Stomach smooth muscle (tissue), 2 donors: ENCODE results near the gene GRID1.

ENCODE experiments used
- H3K27ac ChIP-seq: one replicate; pipeline ENCODE4 v1.7.0; 2013; ENCODE audit warnings: mild to moderate bottlenecking, low read length, inconsistent platforms
- H3K27me3 ChIP-seq, 2 donors: one replicate each; pipeline ENCODE4 v1.7.0; 2013; ENCODE audit warnings: low read length in 2 of 2; ENCODE audit not compliant: insufficient read depth in 2 of 2, control insufficient read depth in 1 of 2
- H3K36me3 ChIP-seq, 2 donors: one replicate each; pipeline ENCODE4 v1.7.0; 2013; ENCODE audit warnings: low read length in 2 of 2; ENCODE audit not compliant: control insufficient read depth in 2 of 2, insufficient read depth in 2 of 2
- H3K4me1 ChIP-seq: one replicate; pipeline ENCODE4 v1.7.0; 2013; ENCODE audit warnings: low read length; ENCODE audit not compliant: control insufficient read depth, insufficient read depth
- H3K4me3 ChIP-seq, 2 donors: one replicate each; pipeline ENCODE4 v1.7.0; 2013; ENCODE audit warnings: low read length in 2 of 2
- H3K9ac ChIP-seq, 2 donors: one replicate each; pipeline ENCODE4 v1.7.0; 2013; ENCODE audit warnings: low read length in 2 of 2, mild to moderate bottlenecking in 1 of 2
- H3K9me3 ChIP-seq, 2 donors: one replicate each; pipeline ENCODE4 v1.7.0; 2013; ENCODE audit warnings: low read length in 2 of 2; ENCODE audit not compliant: control insufficient read depth in 2 of 2
- donor health status: healthy.
- donor health status: Pancreatic carcinoma.

GRID1 gene

GRCh38 chr10:86090807-86091206 is 275.8 kb downstream of the GRID1 start:
- H3K36me3 ChIP-seq: no peaks in the 10 kb centered on the region

GRCh38 chr10:86087716-86088115 is 278.9 kb downstream of the GRID1 start:
- Histone ChIP-seq H3K9ac (no peak overlapping the region), H3K4me3 (no peak overlapping the region), H3K27me3 (no peaks in the 10 kb centered on the region), H3K36me3 (no peaks in the 10 kb centered on the region), H3K27ac (no peak overlapping the region), H3K4me1 (no peaks in the 10 kb centered on the region), H3K9me3 (no peaks in the 10 kb centered on the region)

More at GRCh38 chr10:86090807-86091206, 275.8 kb downstream of the GRID1 start:
- H3K9ac ChIP-seq: no peak overlapping the region
- no peaks in the 10 kb centered on the region for H3K27me3 ChIP-seq
- H3K4me1 ChIP-seq: no peaks in the 10 kb centered on the region
- H3K9me3 ChIP-seq: no peaks in the 10 kb centered on the region
- H3K27ac ChIP-seq: no peak overlapping the region
- H3K4me3 ChIP-seq: no peak overlapping the region

- Histone ChIP-seq H3K4me1 (no peaks in the 10 kb centered on the region), H3K9ac (no peak overlapping the region), H3K36me3 (no peaks in the 10 kb centered on the region), H3K9me3 (no peaks in the 10 kb centered on the region), H3K27ac (no peak overlapping the region), H3K4me3 (no peak overlapping the region), H3K27me3 (no peaks in the 10 kb centered on the region)
These were observed 280.2 kb downstream of the GRID1 start for GRCh38 chr10:86086418-86086817.

- Histone ChIP-seq H3K36me3 (no peaks in the 10 kb centered on the region), H3K4me1 (no peaks in the 10 kb centered on the region), H3K9ac (no peak overlapping the region), H3K4me3 (no peak overlapping the region), H3K9me3 (no peaks in the 10 kb centered on the region), H3K27me3 (no peaks in the 10 kb centered on the region), H3K27ac (no peak overlapping the region)
These were observed 280.9 kb downstream of the GRID1 start for GRCh38 chr10:86085686-86086085.

GRCh38 chr10:86085136-86085535 is 281.5 kb downstream of the GRID1 start:
- H3K36me3 ChIP-seq: no peaks in the 10 kb centered on the region
- H3K4me1 ChIP-seq: no peaks in the 10 kb centered on the region
- H3K4me3 ChIP-seq: no peak overlapping the region
- H3K27me3 ChIP-seq: no peaks in the 10 kb centered on the region
- no peak overlapping the region for H3K9ac ChIP-seq
- H3K27ac ChIP-seq: no peak overlapping the region
- H3K9me3 ChIP-seq: no peaks in the 10 kb centered on the region

- H3K9ac ChIP-seq: no peak overlapping the region
- no peak overlapping the region for H3K27ac ChIP-seq
- no peak overlapping the region for H3K4me3 ChIP-seq
- H3K9me3 ChIP-seq: no peaks in the 10 kb centered on the region
- no peaks in the 10 kb centered on the region for H3K27me3 ChIP-seq
- H3K36me3 ChIP-seq: no peaks in the 10 kb centered on the region
- no peaks in the 10 kb centered on the region for H3K4me1 ChIP-seq
These were observed 282.0 kb downstream of the GRID1 start for GRCh38 chr10:86084585-86084984.

GRCh38 chr10:86083664-86084175 is 282.9 kb downstream of the GRID1 start:
- H3K27me3 ChIP-seq: no peaks in the 10 kb centered on the region
- no peak overlapping the region for H3K4me3 ChIP-seq
- no peak overlapping the region for H3K9ac ChIP-seq
- no peaks in the 10 kb centered on the region for H3K4me1 ChIP-seq
- no peak overlapping the region for H3K27ac ChIP-seq
- no peaks in the 10 kb centered on the region for H3K36me3 ChIP-seq
- H3K9me3 ChIP-seq: no peaks in the 10 kb centered on the region

- H3K27ac ChIP-seq: no peak overlapping the region
- no peak overlapping the region for H3K9ac ChIP-seq
- no peaks in the 10 kb centered on the region for H3K36me3 ChIP-seq
- no peaks in the 10 kb centered on the region for H3K9me3 ChIP-seq
- no peaks in the 10 kb centered on the region for H3K4me1 ChIP-seq
- H3K27me3 ChIP-seq: no peaks in the 10 kb centered on the region
- no peak overlapping the region for H3K4me3 ChIP-seq
These were observed 283.4 kb downstream of the GRID1 start for GRCh38 chr10:86083206-86083605.

GRCh38 chr10:86082556-86082955 is 284.0 kb downstream of the GRID1 start:
- no peaks in the 10 kb centered on the region for H3K36me3 ChIP-seq
- no peaks in the 10 kb centered on the region for H3K9me3 ChIP-seq
- no peak overlapping the region for H3K9ac ChIP-seq
- H3K4me1 ChIP-seq: no peaks in the 10 kb centered on the region
- H3K27me3 ChIP-seq: no peaks in the 10 kb centered on the region
- no peak overlapping the region for H3K4me3 ChIP-seq
- no peak overlapping the region for H3K27ac ChIP-seq

GRCh38 chr10:86079088-86079487 is 287.5 kb downstream of the GRID1 start:
- no peaks in the 10 kb centered on the region for H3K36me3 ChIP-seq
- H3K9ac ChIP-seq: no peak overlapping the region
- H3K4me3 ChIP-seq: no peak overlapping the region
- no peaks in the 10 kb centered on the region for H3K9me3 ChIP-seq
- no peak overlapping the region for H3K27ac ChIP-seq
- no peaks in the 10 kb centered on the region for H3K27me3 ChIP-seq
- no peaks in the 10 kb centered on the region for H3K4me1 ChIP-seq

- H3K27me3 ChIP-seq: no peaks in the 10 kb centered on the region
- no peak overlapping the region for H3K9ac ChIP-seq
- H3K4me3 ChIP-seq: no peak overlapping the region
- no peaks in the 10 kb centered on the region for H3K9me3 ChIP-seq
- H3K4me1 ChIP-seq: no peaks in the 10 kb centered on the region
- no peaks in the 10 kb centered on the region for H3K36me3 ChIP-seq
- no peak overlapping the region for H3K27ac ChIP-seq
These were observed 288.0 kb downstream of the GRID1 start for GRCh38 chr10:86078639-86079035.
